CD4-positive, alpha-beta T cell (primary cell): ENCODE measurements around the gene RPL34. TPM values are rescaled to one million over a fixed set of nuclear protein-coding genes. Genes with fewer than 3 reads are reported as not detected.

Experiments
- ATAC-seq: fragments of 200-7000 bp; cut with Tn5 transposase; one replicate; pipeline ENCODE4 v1.10.0; 2022; ENCODE audit warnings: mild to moderate bottlenecking; ENCODE audit not compliant: poor library complexity
- CTCF ChIA-PET: fragments of 350-600 bp; sonication (Branson Sonifier 250); formaldehyde crosslinking; loops from one replicate; lab custom pipeline; 2021; ENCODE audit warnings: antibody characterized with exemption, inconsistent platforms; lab: Charles Lee
- POLR2A ChIA-PET: fragments of 350-600 bp; sonication (Branson Sonifier 250); formaldehyde crosslinking; loops from one replicate; lab custom pipeline; 2021; ENCODE audit warnings: antibody characterized with exemption, inconsistent platforms; lab: Charles Lee
- DNase-seq, 14 experiments: peaks; one replicate each; pipeline ENCODE4 v3.0.0-alpha.2; 2013 to 2020; ENCODE audit warnings: mixed read lengths in 2 of 14
- H3K27ac ChIP-seq, 2 donors: one replicate each; pipeline versions ENCODE4 v1.5.1 to v1.7.0; 2013; ENCODE audit warnings: low read length in 2 of 2, low read depth in 1 of 2, mild to moderate bottlenecking in 1 of 2
- H3K27me3 ChIP-seq, 2 experiments: 1 replicate in 1 of 2; 2 replicates in 1 of 2; pipeline versions ENCODE4 v1.6.1 to v1.7.0; 2013; ENCODE audit warnings: low read length in 2 of 2, control low read depth in 1 of 2, mild to moderate bottlenecking in 1 of 2, moderate library complexity in 1 of 2; ENCODE audit not compliant: insufficient read depth in 2 of 2, control insufficient read depth in 1 of 2
- H3K36me3 ChIP-seq: one replicate; pipeline ENCODE4 v1.6.1; 2013; ENCODE audit warnings: low read length, control low read depth; ENCODE audit not compliant: insufficient read depth
- H3K4me1 ChIP-seq: one replicate; pipeline ENCODE4 v1.6.1; 2013; ENCODE audit warnings: low read length, control low read depth; ENCODE audit not compliant: insufficient read depth
- H3K4me3 ChIP-seq: one replicate; pipeline ENCODE4 v1.5.1; 2013; ENCODE audit warnings: mild to moderate bottlenecking, low read length, moderate library complexity
- H3K9me3 ChIP-seq, 2 experiments: 1 replicate in 1 of 2; 2 replicates in 1 of 2; pipeline versions ENCODE4 v1.6.1 to v1.7.0; 2013; ENCODE audit warnings: low read length in 2 of 2, mild to moderate bottlenecking in 2 of 2, control low read depth in 1 of 2, moderate library complexity in 1 of 2; ENCODE audit not compliant: control insufficient read depth in 1 of 2, insufficient read depth in 1 of 2
- H3K27ac Mint-ChIP-seq: one replicate; pipeline ENCODE4 v1.8.0; 2020; ENCODE audit warnings: mixed read lengths
- H3K27me3 Mint-ChIP-seq: one replicate; pipeline ENCODE4 v1.8.0; 2021; ENCODE audit warnings: mixed read lengths
- H3K36me3 Mint-ChIP-seq: one replicate; pipeline ENCODE4 v1.8.0; 2021; ENCODE audit warnings: low read depth, mixed read lengths
- H3K4me1 Mint-ChIP-seq: one replicate; pipeline ENCODE4 v1.8.0; 2021; ENCODE audit warnings: low read depth, mixed read lengths
- H3K4me3 Mint-ChIP-seq: one replicate; pipeline ENCODE4 v1.8.0; 2020; ENCODE audit warnings: mild to moderate bottlenecking, mixed read lengths
- H3K9me3 Mint-ChIP-seq: one replicate; pipeline ENCODE4 v1.8.0; 2020; ENCODE audit warnings: mixed read lengths
- CTCF ChIP-seq: fragments of 200-600 bp; IDR thresholded peaks from one replicate; pipeline ENCODE4 v1.8.0; 2022; ENCODE audit warnings: antibody characterized with exemption, mild to moderate bottlenecking
- intact Hi-C, 2 experiments: fragments of 100-400 bp; cut with DNase I in 1 of 2; cut with micrococcal nuclease in 1 of 2; formaldehyde crosslinking; loops; one replicate each; pipeline versions ENCODE4 v1.15.1 to v1.9.0; 2023 to 2025; cut with DNase I, micrococcal nuclease
- total RNA-seq, 174 experiments: library from RNA in 2 of 174; stranded (reverse) in 2 of 174; gene quantifications; one replicate each; pipeline ENCODE4 v1.2.3 and lab custom pipeline; 2021 to 2026

RPL34 gene
- total RNA-seq, 2 experiments from 2014 or later, result 3,283 to 3,551 TPM

DNA sequence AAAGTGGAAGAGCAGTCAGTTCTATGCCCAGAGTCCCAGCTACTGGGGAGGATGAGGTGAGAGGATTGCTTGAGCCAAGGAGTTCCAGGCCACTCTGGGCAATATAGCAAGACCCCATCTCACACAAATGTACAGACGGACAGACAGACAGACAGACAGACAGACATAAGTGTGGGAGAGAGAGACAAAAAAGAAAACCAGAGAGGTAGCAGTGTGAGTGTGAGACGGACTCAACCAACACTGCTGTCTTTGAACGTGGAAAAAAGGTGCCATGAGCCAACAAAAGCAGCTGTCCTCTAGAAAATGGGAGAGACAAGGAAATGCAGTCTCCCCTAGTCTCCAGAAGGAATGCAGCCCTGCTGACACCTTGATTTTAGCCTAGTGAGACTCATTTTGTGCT, 18.2 kb upstream of the RPL34 start:
- peak overlapping the region; percentile 54 for H3K27ac Mint-ChIP-seq
- no peak for ATAC-seq
- H3K9me3 Mint-ChIP-seq, result no peaks in the 10 kb centered on the region
- TF ChIP-seq CTCF, result no peak
- CTCF ChIA-PET, result no interaction called here
- Histone ChIP-seq H3K27ac (no peak overlapping the region), H3K36me3 (no peaks in the 10 kb centered on the region), H3K9me3 (no peaks in the 10 kb centered on the region), H3K4me1 (peaks cover 12% of the 10 kb centered on the region), H3K27me3 (no peaks in the 10 kb centered on the region), H3K4me3 (no peak overlapping the region)
- POLR2A ChIA-PET, result interaction anchor here (1.1 to 1.7 kb wide), 2 partner anchors 18 to 30 kb away, joined by 3 to 4 read pairs; partner anchors contain the start of gene RPL34
- H3K36me3 Mint-ChIP-seq, result peaks cover 12% of the 10 kb centered on the region
- no peaks in the 10 kb centered on the region for H3K27me3 Mint-ChIP-seq
- intact Hi-C loops, result no loop called here
- DNase-seq, result no peak
- H3K4me3 Mint-ChIP-seq, result no peak overlapping the region
- peaks cover 27% of the 10 kb centered on the region for H3K4me1 Mint-ChIP-seq

DNA sequence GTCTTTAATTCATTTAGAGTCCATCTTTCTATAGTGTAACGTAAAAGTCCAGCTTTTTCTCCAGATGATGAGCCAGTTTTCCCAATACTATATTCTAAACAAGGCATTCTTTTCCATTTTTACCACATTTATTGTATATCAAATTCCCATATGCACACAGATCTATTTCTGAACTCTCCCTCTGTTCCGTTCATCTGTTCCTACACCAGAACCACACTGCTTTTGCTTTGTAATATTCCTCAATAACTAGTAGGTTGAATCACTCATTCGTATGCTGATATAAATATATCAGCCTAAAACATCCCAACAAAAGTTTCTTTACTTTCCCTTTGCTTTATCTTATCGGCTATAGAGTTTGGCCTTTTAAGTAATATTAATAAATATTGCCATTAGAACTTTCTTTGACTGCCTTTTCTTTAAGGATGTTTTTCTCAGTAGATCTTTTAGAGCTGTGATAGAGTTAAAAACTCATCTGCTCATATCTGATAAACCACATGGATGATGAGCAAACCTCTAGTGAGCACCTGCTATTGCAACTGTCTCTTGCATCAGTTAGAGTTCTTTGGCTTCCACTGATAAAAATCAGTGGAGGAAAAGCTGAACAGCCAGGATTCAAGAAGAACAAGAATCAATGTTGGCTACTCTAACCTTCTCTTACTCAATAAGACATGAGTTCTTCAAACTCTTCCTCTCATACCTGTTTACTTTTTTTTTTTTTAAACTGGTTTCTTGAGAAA, 13.1 kb upstream of the RPL34 start:
- CTCF ChIA-PET, result interaction anchor here (1.0 kb wide), 1 partner anchor 35 kb away, joined by 4 read pairs; no protein-coding TSS in a partner anchor
- Histone ChIP-seq H3K4me3 (no peak overlapping the region), H3K27ac (no peak overlapping the region), H3K36me3 (no peaks in the 10 kb centered on the region), H3K27me3 (no peaks in the 10 kb centered on the region), H3K9me3 (no peaks in the 10 kb centered on the region), H3K4me1 (peaks cover 2% of the 10 kb centered on the region)
- intact Hi-C loops, result no loop called here
- DNase-seq (no peak), ATAC-seq (no peak)
- H3K36me3 Mint-ChIP-seq, result peaks cover 15% of the 10 kb centered on the region
- no peak for TF ChIP-seq CTCF
- POLR2A ChIA-PET, result interaction anchor here (0.5 to 1.8 kb wide), 2 partner anchors 12 to 460 kb away, joined by 7 to 8 read pairs; partner anchors contain the start of gene RPL34
- H3K27ac Mint-ChIP-seq, result no peak overlapping the region
- H3K4me1 Mint-ChIP-seq, result peaks cover 23% of the 10 kb centered on the region
- H3K4me3 Mint-ChIP-seq, result no peak overlapping the region
- no peaks in the 10 kb centered on the region for H3K27me3 Mint-ChIP-seq
- no peaks in the 10 kb centered on the region for H3K9me3 Mint-ChIP-seq

GRCh38 chr4:108611365-108611764, 9.0 kb upstream of the RPL34 start:
- DNase-seq (peak in 1 of 14 experiments; percentile 18), ATAC-seq (peak; percentile 68)
- peaks cover 2% of the 10 kb centered on the region for H3K36me3 ChIP-seq
- CTCF ChIA-PET, result no interaction called here
- Mint-ChIP-seq H3K4me3 (peak overlapping the region; percentile 68), H3K27ac (peak overlapping the region; percentile 69), H3K4me1 (peaks cover 24% of the 10 kb centered on the region), H3K9me3 (peaks cover 2% of the 10 kb centered on the region), H3K36me3 (peaks cover 41% of the 10 kb centered on the region), H3K27me3 (no peaks in the 10 kb centered on the region)
- no peaks in the 10 kb centered on the region for H3K27me3 ChIP-seq
- intact Hi-C loops, result no loop called here
- POLR2A ChIA-PET, result interaction anchor here (0.7 to 0.9 kb wide), 2 partner anchors 9 to 439 kb away, joined by 3 to 6 read pairs; partner anchors contain the start of gene RPL34
- no peak overlapping the region for H3K4me3 ChIP-seq
- peaks cover 0 to 5% of the 10 kb centered on the region in 2 experiments for H3K9me3 ChIP-seq
- H3K27ac ChIP-seq, result no peak overlapping the region
- no peaks in the 10 kb centered on the region for H3K4me1 ChIP-seq
- TF ChIP-seq CTCF, result no peak
